GM21786 (cell line): ENCODE results near the gene NHLH1.

Source experiments
- ATAC-seq: cut with Tn5 transposase; IDR thresholded peaks from one replicate; pipeline ENCODE4 v1.9.1; 2021; ENCODE audit not compliant: unreplicated experiment

NHLH1 gene

GRCh38 chr1:160358073-160358472 lies 8.8 kb upstream of the NHLH1 start:
- ATAC-seq = no peak

GRCh38 chr1:160359559-160360226 lies 7.2 kb upstream of the NHLH1 start:
- ATAC-seq = no peak

GRCh38 chr1:160360227-160360695 lies 6.6 kb upstream of the NHLH1 start:
- no peak for ATAC-seq

GRCh38 chr1:160361199-160361598 lies 5.7 kb upstream of the NHLH1 start:
- no peak for ATAC-seq

GRCh38 chr1:160361814-160362167 lies 5.1 kb upstream of the NHLH1 start:
- ATAC-seq = no peak

- ATAC-seq = no peak
Observed at GRCh38 chr1:160362168-160362957, 4.5 kb upstream of the NHLH1 start.

- ATAC-seq = no peak
Observed at GRCh38 chr1:160363010-160363409, 3.9 kb upstream of the NHLH1 start.

GRCh38 chr1:160363951-160364735 lies 2.7 kb upstream of the NHLH1 start:
- ATAC-seq = no peak

- ATAC-seq = no peak
Observed at GRCh38 chr1:160365325-160365724, 1.5 kb upstream of the NHLH1 start.

- ATAC-seq = no peak
Observed at GRCh38 chr1:160367516-160367900, 637 bp downstream of the NHLH1 start.

GRCh38 chr1:160367934-160368923 lies 1.4 kb downstream of the NHLH1 start:
- ATAC-seq = no peak

- no peak for ATAC-seq
Observed at GRCh38 chr1:160369087-160369486, 2.2 kb downstream of the NHLH1 start.

GRCh38 chr1:160370561-160371345 lies 3.9 kb downstream of the NHLH1 start:
- ATAC-seq = no peak

GRCh38 chr1:160371346-160371631 lies 4.4 kb downstream of the NHLH1 start:
- ATAC-seq = no peak

GRCh38 chr1:160371756-160372155 lies 4.9 kb downstream of the NHLH1 start:
- ATAC-seq = no peak

GRCh38 chr1:160373696-160374095 lies 6.8 kb downstream of the NHLH1 start:
- ATAC-seq = no peak

GRCh38 chr1:160374306-160375110 lies 7.6 kb downstream of the NHLH1 start:
- ATAC-seq = no peak

- ATAC-seq = no peak
Observed at GRCh38 chr1:160375788-160376524, 9.1 kb downstream of the NHLH1 start.
